Measurements from ENCODE around the gene ZNF385B.

Gene ZNF385B

DNA sequence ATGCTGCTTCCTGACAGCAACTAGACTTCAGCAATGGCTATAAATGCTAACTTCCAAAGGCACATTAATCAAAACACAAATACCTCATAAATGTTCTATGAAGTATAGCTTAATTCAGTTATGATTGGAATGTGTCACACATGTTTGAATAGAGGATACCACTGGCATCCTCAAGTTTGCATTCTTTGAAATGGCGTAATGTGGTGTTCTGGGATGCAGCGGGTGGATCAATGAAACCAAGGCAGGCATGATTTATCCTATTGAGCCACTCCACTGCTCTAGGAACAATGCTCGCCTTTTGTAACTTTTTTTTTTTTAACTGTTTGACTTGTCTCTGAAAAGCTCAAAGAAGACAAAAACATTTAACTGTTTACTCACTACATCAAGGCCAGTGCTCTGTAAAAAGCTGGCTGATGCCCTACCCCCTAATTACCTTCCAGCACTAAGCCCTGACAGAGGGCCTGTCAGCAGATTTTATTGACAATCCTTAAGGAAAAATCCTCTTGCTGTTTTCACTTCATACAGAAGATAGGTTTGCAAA, 318.0 kb downstream of the ZNF385B start:
- DNase-seq: no peak

DNA sequence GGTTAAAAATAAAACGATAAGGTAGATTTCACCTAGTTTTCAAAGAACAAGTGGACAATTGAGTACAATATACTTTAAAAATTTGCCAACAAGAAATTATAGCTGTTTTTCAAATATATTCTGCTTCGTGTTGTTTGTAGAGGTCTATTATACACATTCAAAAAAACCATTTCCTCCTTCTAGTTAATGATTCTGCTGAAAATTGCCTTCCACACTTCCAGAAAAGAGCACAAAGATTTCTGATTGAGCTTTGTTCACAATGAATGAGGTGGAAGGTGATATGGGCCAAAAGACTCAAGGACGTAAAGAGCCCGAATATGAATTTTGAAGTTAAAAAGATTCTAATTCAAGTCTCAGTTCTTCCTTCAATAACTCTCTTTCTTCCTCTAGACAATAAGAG, 319.8 kb downstream of the ZNF385B start:
- no peak for DNase-seq

DNA sequence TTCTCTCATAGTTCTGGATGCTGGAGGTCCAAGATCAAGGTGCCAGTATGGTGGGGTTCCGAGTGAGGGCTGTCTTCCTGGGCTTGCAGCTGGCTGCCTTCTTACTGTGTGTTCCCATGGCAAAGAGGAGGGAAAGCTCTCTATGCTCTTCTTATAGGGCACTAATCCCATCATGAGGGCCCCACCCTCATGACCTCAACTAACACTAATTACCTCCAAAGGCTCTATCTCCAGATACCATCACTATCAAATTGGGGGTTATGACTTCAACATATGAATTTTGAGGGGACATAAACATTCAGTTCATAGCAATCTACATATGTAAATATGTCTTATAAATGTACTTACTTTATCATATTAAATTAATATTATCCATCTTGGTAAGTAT, 322.3 kb downstream of the ZNF385B start:
- DNase-seq: no peak

DNA sequence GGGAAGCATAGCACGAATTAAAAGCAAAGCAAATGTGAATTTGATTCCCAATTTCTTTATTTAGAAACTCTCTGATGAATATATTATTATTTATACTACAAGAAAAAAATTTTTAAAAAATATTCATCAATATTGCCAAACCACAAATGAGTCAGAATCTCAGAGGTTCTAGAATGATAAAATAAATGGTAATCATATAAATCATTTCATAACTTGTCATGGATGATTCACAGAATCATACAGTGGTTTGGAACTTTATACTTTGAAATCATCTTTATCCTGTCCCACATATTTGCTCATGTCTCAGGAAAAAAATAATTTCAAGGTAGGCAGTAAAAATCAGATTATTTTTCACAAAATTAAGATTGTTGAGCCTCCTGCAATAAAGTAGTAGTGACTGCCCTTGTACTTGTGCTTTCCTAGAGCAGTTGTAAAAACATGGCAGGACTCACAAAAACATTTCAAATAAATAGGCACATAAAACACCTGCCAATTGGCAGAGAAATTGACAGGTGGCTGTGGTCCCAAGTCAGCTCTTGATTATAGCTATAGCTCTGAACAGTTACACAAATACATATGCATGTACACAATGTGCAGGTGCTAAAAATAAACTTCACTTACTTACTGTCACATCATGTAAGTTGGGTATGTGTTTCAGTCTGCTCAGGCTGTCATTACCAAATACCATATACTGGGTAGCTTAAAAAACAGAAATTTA, 322.8 kb downstream of the ZNF385B start:
- DNase-seq: no peak

DNA sequence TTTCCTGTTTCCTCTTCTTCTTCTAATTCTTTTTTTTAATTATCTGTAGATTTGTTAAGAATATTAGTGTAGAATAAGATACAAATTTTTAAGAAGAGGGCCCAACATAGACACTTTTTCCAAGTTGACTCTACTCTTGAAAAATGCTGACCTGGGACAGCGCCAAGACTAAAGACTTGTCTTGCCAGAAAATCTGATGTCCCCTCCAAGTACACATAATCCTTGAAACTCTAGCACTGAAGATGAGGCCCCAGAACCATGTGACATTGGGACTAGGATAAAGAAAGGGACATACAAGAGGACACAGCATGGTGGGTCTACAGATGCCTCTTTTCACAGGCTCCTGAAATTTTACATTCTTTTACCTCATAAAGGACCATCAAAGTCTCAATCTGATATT, 325.2 kb downstream of the ZNF385B start:
- DNase-seq: no peak

DNA sequence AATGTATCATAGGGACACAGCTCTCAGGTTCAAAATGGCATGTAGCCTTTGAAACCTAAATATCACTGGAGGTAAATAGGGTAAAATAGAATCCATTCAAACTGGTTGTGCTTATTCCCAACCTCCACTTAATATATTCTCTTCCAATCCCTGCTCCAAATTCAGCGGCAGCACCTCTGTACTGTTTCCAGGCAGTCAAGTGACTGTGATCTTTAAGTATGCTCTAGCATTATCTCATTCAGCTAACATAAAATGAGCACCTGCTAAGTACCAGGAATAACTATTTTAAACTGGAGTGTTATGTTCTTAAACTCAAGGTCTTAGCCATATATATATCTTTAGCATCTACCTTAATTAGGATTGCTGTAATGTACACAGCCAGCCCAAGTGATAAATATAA, 327.5 kb downstream of the ZNF385B start:
- no peak for DNase-seq

DNA sequence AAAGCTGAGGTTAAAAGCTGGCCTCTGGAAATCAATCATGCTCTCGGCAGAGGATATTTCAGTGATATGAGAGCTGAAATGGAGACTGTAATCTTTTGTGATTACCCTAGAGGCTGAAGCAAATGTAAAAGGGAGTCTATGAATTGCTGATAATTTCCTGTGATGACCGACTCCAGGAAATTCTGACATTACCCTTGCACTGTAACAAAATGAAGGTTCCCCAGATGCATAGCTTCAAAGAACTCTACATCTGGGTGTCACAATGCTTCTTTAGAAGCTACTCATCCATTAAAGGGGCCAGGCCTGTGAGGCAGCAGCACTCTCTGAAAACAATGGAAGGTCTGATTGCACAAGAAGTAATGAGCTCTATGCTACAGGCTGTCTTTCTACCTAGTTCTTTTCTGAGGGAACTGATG, 328.5 kb downstream of the ZNF385B start:
- no peak for DNase-seq

DNA sequence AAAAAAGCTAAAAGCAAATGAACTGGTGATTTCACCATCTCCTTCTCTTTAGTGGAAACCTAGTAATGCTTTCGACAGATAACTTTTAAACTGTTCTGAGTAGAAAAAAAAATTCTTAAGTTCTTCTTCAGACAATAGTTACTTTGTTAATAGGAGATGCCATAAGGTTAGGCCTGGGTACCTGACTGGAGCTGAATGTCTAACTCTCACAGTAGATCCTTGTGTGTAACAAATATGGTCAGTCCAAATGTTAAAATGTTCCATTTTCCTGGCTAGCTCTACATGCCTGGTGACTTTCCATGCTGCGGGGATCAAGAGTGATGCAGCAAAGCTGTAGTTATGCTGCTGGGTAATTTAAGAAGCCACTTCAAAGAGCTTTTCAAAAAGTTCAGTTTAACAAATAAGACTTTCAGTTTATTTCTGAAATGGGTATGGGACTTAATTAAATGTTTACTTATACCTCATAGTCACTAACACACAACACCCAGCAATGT, 332.8 kb downstream of the ZNF385B start:
- no peak for DNase-seq

DNA sequence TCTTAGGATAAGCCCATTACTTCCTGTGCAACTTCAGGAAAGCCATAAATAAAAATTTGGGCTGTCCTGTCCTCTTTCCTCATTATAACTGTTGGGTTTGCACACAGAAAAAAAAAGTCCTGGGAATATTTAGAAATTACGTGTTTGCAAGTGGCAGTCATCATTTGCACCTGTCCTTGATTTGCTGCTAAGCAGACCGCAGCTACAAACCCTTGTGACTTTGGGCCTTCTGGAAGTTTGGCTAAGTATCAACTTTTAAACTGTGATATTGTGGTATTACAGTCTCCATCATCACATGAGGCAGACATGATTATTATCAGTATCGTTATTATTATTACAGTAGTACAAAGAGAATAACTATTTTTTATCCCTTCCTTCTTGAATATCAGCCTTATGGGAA, 336.1 kb downstream of the ZNF385B start:
- DNase-seq: no peak

DNA sequence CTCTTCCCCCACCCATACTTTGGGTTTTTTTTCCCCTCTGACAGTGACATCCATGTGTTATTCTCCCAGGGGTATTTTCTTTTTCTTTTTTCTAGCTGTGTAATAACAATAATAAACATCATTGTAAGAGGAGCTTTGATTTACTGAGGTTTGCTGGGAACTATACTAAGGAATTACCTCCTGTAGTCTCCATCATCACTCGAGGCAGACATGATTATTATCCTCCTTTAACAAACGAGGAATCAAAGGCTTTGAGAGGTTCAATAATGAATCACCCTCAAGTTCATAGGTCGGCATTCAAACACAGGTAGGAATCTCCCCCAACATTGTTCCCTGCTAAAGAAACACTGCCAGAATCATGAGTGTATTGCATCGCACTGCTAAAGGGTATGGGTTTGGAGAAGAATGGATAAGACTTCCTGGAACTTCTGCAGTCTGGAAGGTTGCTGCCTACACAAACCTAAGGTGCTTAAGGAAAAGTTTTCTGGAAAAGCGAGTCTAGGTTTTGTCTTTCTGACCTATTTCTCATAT, 336.5 kb downstream of the ZNF385B start:
- no peak for DNase-seq

DNA sequence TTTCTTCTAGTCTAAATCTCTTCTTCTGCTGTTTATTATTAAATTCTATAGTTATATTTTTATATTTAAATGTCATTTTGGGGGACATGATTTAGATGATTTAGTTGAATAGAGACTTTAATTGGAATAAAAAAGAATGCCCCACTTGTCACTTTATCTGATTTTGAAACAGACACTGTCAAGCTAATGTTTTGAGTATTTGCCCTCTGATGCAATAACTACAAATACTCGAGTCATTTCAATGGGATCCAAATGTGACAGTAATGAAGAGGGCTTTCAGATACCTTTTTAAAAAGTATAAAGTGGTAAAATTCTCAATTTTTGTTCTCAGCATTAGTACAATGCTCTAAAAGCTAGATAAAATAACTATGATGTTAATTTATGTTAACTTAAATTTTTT, 339.5 kb downstream of the ZNF385B start:
- DNase-seq: no peak

DNA sequence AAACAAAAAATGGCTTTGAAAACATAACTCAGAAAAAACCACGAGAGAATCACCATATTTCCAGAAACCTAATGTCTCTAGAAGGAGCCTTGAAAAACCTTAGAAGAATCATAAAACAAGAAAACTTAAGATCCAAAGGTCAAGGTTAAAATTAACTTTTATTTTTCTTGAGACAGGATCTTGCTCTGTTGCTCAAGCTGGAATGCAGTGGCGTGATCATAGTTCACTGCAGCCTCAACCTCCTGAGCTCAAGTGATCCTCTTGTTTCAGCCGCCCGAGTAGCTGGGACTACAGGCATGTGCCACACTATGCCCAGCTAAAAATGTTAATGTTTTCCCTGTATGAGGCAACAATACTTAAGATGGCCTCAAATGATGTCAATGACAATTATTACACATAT, 342.6 kb downstream of the ZNF385B start:
- DNase-seq: no peak

DNA sequence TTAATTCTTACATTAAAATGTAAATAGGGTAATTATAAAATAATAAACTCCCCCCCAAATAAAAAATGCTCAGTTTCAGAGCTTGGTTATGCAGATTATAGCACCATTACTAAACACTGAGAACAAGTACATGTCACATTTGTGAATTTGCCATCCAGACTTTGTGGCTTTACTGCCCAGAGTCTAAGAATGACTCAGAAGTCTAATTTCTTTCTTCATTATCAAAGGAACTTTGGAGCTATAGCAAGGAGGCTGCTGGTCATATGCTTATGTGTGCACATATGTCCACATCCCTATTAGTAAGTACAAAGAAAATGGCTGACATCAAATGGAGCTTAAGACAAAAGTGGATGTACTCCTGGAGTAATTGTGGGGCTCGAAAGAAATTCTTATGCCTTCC, 348.2 kb downstream of the ZNF385B start:
- no peak for DNase-seq

DNA sequence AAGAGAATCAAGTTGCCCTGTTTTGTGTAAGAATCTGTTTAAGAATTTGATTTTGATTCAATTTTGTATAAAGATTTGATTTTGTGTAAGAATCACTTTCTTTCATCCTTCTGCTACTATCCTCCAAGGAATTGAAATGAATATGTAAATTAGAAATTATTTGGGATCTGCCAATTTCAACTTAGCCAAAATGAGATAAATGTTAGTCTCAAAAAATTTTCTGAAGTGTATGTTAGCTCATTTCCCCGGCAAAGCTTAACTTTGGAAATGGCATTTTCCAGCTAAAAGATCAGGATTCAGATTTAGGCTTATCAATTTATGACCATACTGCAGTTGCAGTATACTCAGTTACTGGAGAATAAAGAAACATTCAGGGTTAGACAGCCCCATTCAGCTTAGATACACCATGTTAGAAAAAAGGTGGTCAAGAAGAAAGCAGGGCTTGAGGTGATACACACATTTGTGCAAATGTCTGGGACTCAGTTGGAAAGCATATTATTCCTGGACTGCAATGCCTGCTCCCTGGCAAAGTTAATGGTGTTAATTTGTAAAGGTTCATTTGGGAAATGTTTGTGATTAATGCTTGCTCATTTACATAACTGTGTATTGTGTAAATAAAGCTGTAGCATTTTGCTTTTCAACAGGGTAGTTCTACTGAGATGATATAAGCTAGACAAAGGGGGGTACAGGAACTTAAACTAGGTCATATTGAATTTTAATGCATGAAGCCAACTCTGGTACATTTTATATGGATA, 349.0 kb downstream of the ZNF385B start:
- DNase-seq: no peak

DNA sequence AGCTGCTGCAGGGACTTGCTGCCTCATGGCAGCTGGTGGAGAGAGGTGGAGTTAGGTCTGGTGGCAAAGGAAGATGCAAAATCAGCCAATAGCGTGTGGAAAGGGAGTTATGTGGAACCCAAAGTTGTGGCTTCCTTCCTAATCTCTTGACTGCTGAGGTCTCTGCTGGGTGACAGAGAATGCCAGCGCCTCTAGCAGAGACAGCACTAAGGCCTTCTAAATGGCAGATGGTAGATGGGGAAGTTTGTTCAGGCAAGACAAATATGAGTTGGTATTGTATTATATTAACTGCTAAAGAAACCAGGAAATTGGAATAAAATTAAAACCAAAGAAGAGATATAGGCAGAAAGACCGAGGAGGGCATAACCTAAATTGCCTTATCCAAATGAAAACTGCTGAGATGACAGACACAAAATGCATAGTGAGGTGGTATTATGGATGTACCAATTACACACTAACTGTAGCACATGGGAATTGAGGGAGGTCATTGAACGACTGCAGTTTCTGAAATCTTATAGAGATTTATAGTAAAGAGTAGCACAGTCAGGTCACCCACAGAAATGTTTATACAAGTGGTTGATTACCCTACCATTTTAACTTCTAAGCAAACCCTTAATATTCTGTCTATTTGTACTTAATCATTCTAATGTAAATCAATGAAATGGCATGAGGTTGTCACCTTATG, 350.2 kb downstream of the ZNF385B start:
- DNase-seq: no peak

DNA sequence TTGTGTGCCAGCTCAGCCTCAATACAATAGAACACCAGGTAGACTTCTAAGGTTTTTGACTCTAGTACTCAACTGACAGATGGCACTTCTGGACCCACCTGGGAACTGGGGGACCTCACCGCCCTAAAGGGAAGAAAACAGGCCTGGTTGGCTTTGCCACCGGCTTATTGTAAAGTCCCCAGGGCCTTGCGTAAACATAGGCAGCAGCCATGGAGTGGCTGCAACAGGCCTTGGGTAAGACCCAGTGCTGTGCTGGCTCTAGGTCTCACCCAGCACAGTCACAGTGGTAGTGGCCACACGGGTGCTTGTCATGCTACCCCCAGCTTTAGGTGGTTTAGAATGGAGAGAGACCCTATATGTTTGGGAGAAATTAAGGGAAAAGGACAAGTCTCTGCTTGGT, 366.1 kb downstream of the ZNF385B start:
- DNase-seq: no peak

DNA sequence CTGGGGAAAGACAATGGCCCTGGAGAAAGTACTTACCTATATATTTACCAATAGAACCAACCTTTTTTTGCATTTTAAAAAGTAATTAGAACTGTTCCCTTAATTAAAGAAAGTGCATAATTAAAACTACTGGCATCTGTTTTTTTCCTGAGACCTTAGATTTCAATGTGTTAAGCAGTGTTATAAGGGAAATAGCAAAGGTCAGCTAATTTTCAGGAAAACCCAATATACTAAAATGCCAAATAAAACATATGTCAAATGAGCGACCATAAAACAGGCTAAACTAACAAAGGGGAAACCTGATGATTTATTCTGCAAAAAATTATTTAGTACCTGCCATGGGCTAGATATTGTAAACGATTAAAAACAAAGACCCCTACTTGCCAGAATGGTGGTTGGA, 372.8 kb downstream of the ZNF385B start:
- DNase-seq: no peak

DNA sequence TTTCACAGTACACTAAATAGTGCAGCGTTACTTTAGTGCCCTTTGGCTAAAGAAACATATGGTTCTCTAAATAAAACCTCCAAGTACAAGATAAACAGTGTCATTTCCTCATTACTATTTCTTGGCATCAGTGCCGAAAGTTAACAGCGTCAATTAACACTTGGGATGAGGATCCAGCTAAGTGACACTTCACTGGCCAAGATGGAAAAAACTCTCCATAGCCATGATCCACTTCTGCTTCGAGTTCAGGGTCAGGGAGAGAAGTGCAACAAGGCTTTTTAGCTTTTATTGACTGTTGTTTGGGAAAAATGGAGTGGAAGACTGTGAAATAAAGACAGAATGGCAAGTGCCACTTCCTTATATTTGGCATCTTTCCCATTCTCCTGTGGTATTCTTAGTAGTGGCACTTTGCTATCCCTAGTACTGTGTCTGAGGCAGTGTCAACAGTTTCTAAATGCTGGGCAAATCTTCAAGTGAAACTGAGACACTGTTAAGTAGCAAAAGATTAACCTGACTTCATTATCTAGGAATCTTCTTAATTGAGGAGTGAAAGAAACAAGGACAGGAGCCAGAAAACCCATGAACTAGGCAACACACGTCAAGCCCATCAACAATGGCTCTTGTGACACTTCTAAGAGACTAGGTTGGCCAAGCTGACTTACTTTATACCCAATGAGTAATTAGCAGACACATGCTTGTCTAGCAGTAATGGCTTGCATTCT, 374.2 kb downstream of the ZNF385B start:
- DNase-seq: peak in 1 of 2 experiments; percentile 11

DNA sequence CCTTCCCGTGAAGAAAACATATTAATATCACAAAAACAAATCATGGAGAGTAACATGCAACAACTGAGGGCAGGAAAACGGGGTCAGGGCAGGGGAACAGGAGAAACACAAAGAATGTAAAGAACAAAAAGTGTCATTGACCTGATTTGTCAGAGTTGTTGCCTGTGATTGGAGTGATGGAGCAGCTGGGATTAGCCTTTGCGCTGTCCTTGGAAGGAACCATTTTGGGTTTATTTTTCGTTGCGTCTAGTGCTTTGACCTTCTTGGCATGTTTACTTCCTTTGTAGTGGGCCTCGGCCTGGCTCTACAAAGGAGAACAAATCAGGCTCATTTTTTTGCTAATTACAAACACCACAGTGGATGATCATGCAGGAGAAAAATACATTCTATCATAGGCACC, 378.3 kb downstream of the ZNF385B start:
- no peak for DNase-seq

DNA sequence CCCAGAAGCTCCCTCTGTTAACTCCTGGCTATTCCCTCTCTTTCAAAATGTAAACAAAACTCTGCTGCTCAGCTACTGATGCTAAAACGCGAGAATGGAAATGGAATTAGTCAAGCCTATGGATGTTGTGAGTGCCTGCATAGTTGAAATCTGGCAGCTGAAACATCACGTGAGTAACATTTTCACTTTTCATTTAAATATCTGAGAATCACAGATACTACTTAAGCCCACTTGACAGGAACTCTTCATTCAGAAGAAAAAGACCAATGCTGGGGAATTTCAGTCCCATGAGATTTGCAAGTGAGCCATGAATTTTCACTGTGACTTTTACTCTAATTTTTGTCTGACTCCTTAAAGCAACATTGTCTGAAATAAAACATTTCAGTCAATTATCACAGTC, 381.5 kb downstream of the ZNF385B start:
- DNase-seq: no peak

DNA sequence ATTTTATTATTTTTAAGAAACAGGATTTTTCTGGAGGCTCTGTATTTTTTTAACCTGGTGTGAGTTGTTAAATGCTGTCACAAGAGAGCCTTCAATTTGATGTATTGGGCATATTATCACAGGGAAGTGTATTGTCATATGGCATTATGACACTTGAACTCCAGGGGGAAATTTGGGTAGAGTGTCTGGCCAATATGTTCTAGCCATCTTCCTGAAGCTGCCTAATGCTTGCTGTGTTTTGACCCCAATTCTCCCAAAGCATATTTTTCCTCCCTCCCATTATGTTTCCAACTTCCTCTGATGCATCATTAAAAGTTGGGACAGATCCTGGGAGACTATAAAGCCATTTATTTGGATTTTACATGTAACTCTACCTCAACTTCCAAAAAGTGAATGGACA, 382.6 kb downstream of the ZNF385B start:
- DNase-seq: no peak

DNA sequence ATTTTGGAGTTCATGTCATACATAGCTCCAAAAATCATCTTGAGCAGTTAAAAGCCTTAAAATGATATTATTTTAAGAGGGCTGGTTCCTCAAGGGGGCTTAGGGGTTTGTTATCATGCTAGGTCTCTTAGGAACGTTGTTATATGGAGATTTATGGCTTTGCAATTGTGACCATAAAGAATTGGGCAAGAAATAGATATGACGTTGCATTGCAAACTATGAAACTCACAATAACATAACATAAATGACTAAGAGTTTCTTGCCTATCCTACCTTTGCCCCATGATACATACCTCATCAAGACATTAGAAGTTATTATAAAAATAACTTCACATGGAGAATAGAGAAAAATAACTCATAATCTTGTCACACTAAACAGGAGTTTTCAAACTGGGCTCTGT, 390.4 kb downstream of the ZNF385B start:
- DNase-seq: no peak

DNA sequence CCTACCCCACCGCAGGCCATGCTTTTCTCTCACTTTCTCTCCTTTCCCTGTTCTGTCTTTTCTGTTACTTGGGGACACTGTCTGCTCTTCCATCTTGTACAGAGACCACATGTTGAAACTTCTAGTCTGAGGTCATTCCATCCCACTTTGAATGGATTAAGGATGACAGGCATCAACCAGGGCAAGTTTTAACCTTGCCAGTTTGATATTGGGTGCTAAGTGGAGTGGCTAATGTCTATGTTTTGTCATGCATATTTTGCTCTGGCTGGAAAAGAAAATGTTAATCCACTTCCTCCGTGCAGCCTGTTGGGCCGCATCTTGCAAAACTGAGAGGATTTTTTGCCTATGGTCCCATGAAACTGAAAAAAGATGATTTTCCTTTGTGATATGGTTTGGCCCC, 391.3 kb downstream of the ZNF385B start:
- DNase-seq: no peak

Data from Kasumi-1 (cell line).